Endothelial cell of umbilical vein (primary cell): ENCODE measurements around the gene TSPAN17. TPM values are rescaled to one million over a fixed set of nuclear protein-coding genes. Genes with fewer than 3 reads are reported as not detected.

Experiments
- BruUV-seq: library from RNA; stranded (reverse); fragments of 400-500 nt; replicated peaks from 2 replicates; lab custom pipeline; 2021; lab: Mats Ljungman, UMichigan
- CTCF ChIA-PET: fragments of 300-600, 350-600 bp; sonication (Branson Sonifier 250); formaldehyde crosslinking; loops from one replicate; lab custom pipeline; 2021; ENCODE audit warnings: antibody characterized with exemption, inconsistent platforms; lab: Charles Lee
- POLR2A ChIA-PET: fragments of 300-600, 350-600 bp; sonication (Branson Sonifier 250); formaldehyde crosslinking; loops from one replicate; lab custom pipeline; 2021; ENCODE audit warnings: antibody characterized with exemption, inconsistent platforms; lab: Charles Lee
- DNase-seq: peaks from one replicate; pipeline ENCODE4 v3.0.0-alpha.2; 2011; ENCODE audit warnings: low read depth, low spot score
- FAIRE-seq: peaks from 2 replicates; lab custom pipeline; 2011; peaks lifted over from hg19 to GRCh38; lab: Jason Lieb, UNC
- H2AFZ ChIP-seq: 2 replicates; pipeline ENCODE4 v1.6.0; 2012; ENCODE audit warnings: low read depth, low read length, control low read depth, inconsistent platforms
- H3K27ac ChIP-seq: 2 replicates; pipeline ENCODE4 v1.5.1; 2011; ENCODE audit warnings: low read depth, mild to moderate bottlenecking, control low read depth, low read length, moderate library complexity; ENCODE audit not compliant: insufficient read depth
- H3K27me3 ChIP-seq, 2 experiments: 2 replicates each; pipeline versions ENCODE4 v1.6.0 to v1.6.1; 2011; ENCODE audit warnings: low read length in 2 of 2, mixed read lengths in 1 of 2; ENCODE audit not compliant: control insufficient read depth in 2 of 2, insufficient read depth in 2 of 2
- H3K36me3 ChIP-seq, 2 experiments: 2 replicates in 1 of 2; 3 replicates in 1 of 2; pipeline ENCODE4 v1.5.1; 2011; ENCODE audit warnings: low read length in 2 of 2, mild to moderate bottlenecking in 1 of 2, moderate library complexity in 1 of 2; ENCODE audit not compliant: control insufficient read depth in 2 of 2, insufficient read depth in 2 of 2; ENCODE audit errors: extremely low read depth in 1 of 2
- H3K4me1 ChIP-seq: 3 replicates; pipeline ENCODE4 v1.5.1; 2011; ENCODE audit warnings: mild to moderate bottlenecking, low read length; ENCODE audit not compliant: control insufficient read depth, insufficient read depth; ENCODE audit errors: extremely low read depth
- H3K4me2 ChIP-seq: 2 replicates; pipeline ENCODE4 v1.6.1; 2011; ENCODE audit warnings: low read length, control low read depth, mixed read lengths; ENCODE audit not compliant: insufficient read depth
- H3K4me3 ChIP-seq, 3 experiments: fragments of 200-600 bp in 1 of 3; sonication (generic), shearing (Covaris generic) in 1 of 3; replicated peaks in 1 of 3; 2 replicates each; pipeline ENCODE4 v1.5.1; 2011 to 2016; ENCODE audit warnings: control low read depth in 3 of 3, low read length in 3 of 3, mild to moderate bottlenecking in 2 of 3, inconsistent platforms in 1 of 3, low read depth in 1 of 3, moderate library complexity in 1 of 3; ENCODE audit not compliant: insufficient read depth in 1 of 3
- H3K79me2 ChIP-seq: 2 replicates; pipeline ENCODE4 v1.6.0; 2012; ENCODE audit warnings: low read length, inconsistent platforms; ENCODE audit not compliant: control insufficient read depth, insufficient read depth
- H3K9ac ChIP-seq: replicated peaks from 2 replicates; pipeline ENCODE3; 2011; ENCODE audit warnings: low read length, control low read depth; ENCODE audit not compliant: insufficient read depth; ENCODE audit errors: extremely low read depth
- H3K9me1 ChIP-seq: replicated peaks from 3 replicates; pipeline ENCODE4 v1.6.0; 2011; ENCODE audit warnings: mild to moderate bottlenecking, low read length; ENCODE audit not compliant: control insufficient read depth, insufficient read depth; ENCODE audit errors: extremely low read depth
- H3K9me3 ChIP-seq: replicated peaks from 2 replicates; pipeline ENCODE4 v1.5.1; 2012; ENCODE audit warnings: low read length, inconsistent platforms; ENCODE audit not compliant: control insufficient read depth, insufficient read depth
- H4K20me1 ChIP-seq: replicated peaks from 2 replicates; pipeline ENCODE3; 2011; ENCODE audit warnings: mild to moderate bottlenecking, low read length; ENCODE audit not compliant: control insufficient read depth, insufficient read depth; ENCODE audit errors: extremely low read depth
- EZH2 ChIP-seq: IDR thresholded peaks from 2 replicates; pipeline ENCODE4 v1.6.1; 2012; ENCODE audit warnings: borderline replicate concordance, low read depth, mild to moderate bottlenecking, moderate library complexity, low read length, inconsistent platforms; ENCODE audit not compliant: severe bottlenecking
- FOS ChIP-seq: IDR thresholded peaks from 2 replicates; pipeline ENCODE4 v1.6.1; 2011; ENCODE audit warnings: mild to moderate bottlenecking, low read length, moderate library complexity, borderline replicate concordance; ENCODE audit not compliant: insufficient read depth
- GATA2 ChIP-seq: IDR thresholded peaks from 2 replicates; pipeline ENCODE4 v1.7.0; 2011; ENCODE audit warnings: low read depth, mild to moderate bottlenecking, moderate library complexity, mixed read lengths, low read length; ENCODE audit not compliant: insufficient read length, insufficient read depth
- MYC ChIP-seq: IDR thresholded peaks from one replicate; pipeline ENCODE4 v1.6.1; 2011; ENCODE audit warnings: mild to moderate bottlenecking, low read depth, low read length
- POLR2A ChIP-seq: IDR thresholded peaks from 2 replicates; pipeline ENCODE4 v1.6.1; 2012; ENCODE audit warnings: low read depth, mild to moderate bottlenecking, control low read depth, low read length
- dilution Hi-C: fragments of 300-500 bp; cut with MboI; formaldehyde crosslinking; loops from one replicate; pipeline ENCODE4 v1.15.0; 2019; ENCODE audit warnings: low sequenced_read_pairs; ENCODE audit not compliant: extremely low pct_ligation_motif_present
- intact Hi-C: fragments of 100-400 bp; cut with micrococcal nuclease; formaldehyde crosslinking; loops from one replicate; pipeline ENCODE4 v1.10.0; 2022
- polyA plus RNA-seq, 4 experiments: library from polyadenylated mRNA; depleted of rRNA in 3 of 4; stranded (reverse) in 3 of 4; unstranded in 1 of 4; fragments of >200 nt; gene quantifications; 2 replicates each; pipeline versions ENCODE4 v1.2.1 to v1.2.3, GENCODE V29; 2011 to 2012; ENCODE audit warnings: missing spikeins in 1 of 4
- total RNA-seq: library from RNA; stranded (reverse); gene quantifications from 2 replicates; pipeline ENCODE4 v1.2.3, GENCODE V29; 2021
- TF ChIP-seq, protein P1 (sequence below), 2 donors: IDR thresholded peaks; 1 replicate in 1 of 2; 2 replicates in 1 of 2; pipeline ENCODE4 v1.5.1; 2011; ENCODE audit warnings: low read length in 2 of 2, mild to moderate bottlenecking in 2 of 2, moderate library complexity in 2 of 2, control low read depth in 1 of 2, inconsistent platforms in 1 of 2, low read depth in 1 of 2; ENCODE audit not compliant: insufficient read depth in 1 of 2; ENCODE audit errors: extremely low read depth in 1 of 2
- TF ChIP-seq, protein P2 (sequence below): IDR thresholded peaks from 2 replicates; pipeline ENCODE4 v1.6.1; 2011; ENCODE audit not compliant: insufficient read depth, insufficient read length

Gene TSPAN17
- total and polyA plus RNA-seq, 2 donors (not counting 3 experiments of a cell fraction or from before 2014, with no cell fraction given): 55.9 to 73.3 TPM

DNA sequence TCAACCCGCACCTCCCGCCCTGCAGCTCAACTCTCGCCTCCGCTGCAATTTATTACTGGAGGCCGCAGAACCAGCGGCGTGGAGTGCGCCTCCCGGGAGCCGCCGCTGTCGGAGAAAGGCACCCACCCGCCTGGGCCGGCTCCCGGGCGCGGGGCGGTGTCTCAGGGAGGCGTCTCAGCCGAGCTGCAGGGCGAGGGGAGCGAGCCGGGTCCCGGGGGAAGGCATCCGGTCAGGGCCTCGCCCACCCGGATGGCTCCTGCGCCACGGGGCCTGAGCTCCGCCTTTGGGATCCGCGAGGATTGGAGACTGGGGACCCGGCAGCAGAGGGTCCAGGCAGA, 32.9 kb downstream of the TSPAN17 start:
- Histone ChIP-seq H2AFZ (no peak overlapping the region), H3K79me2 (no peaks in the 10 kb centered on the region), H3K4me2 (no peak overlapping the region), H3K4me1 (no peaks in the 10 kb centered on the region), H3K27ac (no peak overlapping the region), H3K9me3 (no peaks in the 10 kb centered on the region), H3K27me3 (peaks cover 17 to 37% of the 10 kb centered on the region in 2 experiments), H3K9ac (no peak overlapping the region), H3K9me1 (no peaks in the 10 kb centered on the region), H4K20me1 (no peaks in the 10 kb centered on the region), H3K4me3 (no peak overlapping the region), H3K36me3 (no peaks in the 10 kb centered on the region)
- TF ChIP-seq POLR2A (no peak), EZH2 (peak; percentile 85), GATA2 (no peak)
- intact Hi-C loops: no loop called here
- ChIA-PET POLR2A (no interaction called here), CTCF (interaction anchor here (1.9 kb wide), 1 partner anchor 20 kb away, joined by 8 read pairs; no protein-coding TSS in a partner anchor)
- no peak for DNase-seq
- FAIRE-seq: no peak
- no TSS peak for BruUV-seq
- dilution Hi-C loops: no loop called here

DNA sequence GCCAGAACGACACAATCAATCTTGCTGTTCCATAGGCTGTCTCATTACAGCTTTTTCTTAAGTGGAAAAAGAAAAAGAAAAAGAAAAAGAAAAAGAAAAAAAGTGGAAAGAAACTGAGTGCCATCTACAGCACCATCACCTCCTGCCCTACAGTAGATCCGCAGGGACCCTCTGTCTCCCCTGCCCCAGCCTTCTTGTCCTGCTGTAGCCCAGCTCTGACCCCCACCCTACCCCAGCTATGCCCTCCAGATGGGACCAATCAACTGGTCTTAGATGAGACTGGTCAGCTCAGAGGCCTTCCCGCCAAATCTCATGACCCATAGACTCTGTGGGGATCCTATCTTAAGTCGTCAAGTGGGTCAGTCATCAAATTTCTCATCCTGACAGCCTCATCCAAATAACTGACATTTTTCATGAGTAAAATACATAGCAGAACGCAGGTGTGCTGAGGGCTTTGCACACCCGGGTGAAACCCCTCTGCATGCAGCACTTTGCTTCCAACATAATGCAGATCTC, 34.8 kb downstream of the TSPAN17 start:
- BruUV-seq: no TSS peak
- Histone ChIP-seq H3K27me3 (peaks cover 17 to 39% of the 10 kb centered on the region in 2 experiments), H2AFZ (no peak overlapping the region), H3K9me3 (no peaks in the 10 kb centered on the region), H3K9ac (no peak overlapping the region), H3K4me2 (no peak overlapping the region), H3K9me1 (no peaks in the 10 kb centered on the region), H3K36me3 (no peaks in the 10 kb centered on the region), H3K27ac (no peak overlapping the region), H3K79me2 (no peaks in the 10 kb centered on the region), H4K20me1 (no peaks in the 10 kb centered on the region), H3K4me3 (no peak overlapping the region), H3K4me1 (no peaks in the 10 kb centered on the region)
- no peak for TF ChIP-seq MYC
- TF ChIP-seq, protein P1, sequence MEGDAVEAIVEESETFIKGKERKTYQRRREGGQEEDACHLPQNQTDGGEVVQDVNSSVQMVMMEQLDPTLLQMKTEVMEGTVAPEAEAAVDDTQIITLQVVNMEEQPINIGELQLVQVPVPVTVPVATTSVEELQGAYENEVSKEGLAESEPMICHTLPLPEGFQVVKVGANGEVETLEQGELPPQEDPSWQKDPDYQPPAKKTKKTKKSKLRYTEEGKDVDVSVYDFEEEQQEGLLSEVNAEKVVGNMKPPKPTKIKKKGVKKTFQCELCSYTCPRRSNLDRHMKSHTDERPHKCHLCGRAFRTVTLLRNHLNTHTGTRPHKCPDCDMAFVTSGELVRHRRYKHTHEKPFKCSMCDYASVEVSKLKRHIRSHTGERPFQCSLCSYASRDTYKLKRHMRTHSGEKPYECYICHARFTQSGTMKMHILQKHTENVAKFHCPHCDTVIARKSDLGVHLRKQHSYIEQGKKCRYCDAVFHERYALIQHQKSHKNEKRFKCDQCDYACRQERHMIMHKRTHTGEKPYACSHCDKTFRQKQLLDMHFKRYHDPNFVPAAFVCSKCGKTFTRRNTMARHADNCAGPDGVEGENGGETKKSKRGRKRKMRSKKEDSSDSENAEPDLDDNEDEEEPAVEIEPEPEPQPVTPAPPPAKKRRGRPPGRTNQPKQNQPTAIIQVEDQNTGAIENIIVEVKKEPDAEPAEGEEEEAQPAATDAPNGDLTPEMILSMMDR (IDR thresholded peaks at IDR 0.05; ENCODE audit: extremely low read depth in 1 of 2, insufficient read depth in 1 of 2, low read depth in 1 of 2, low read length in 2 of 2): no peak
- TF ChIP-seq GATA2: no peak
- TF ChIP-seq, protein P2, sequence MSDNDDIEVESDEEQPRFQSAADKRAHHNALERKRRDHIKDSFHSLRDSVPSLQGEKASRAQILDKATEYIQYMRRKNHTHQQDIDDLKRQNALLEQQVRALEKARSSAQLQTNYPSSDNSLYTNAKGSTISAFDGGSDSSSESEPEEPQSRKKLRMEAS: no peak
- TF ChIP-seq EZH2: no peak
- TF ChIP-seq FOS: no peak
- CTCF ChIA-PET: interaction anchor here (0.8 to 3.2 kb wide), 3 partner anchors 12 to 84 kb away, joined by 3 to 13 read pairs (median 3); no protein-coding TSS in a partner anchor
- dilution Hi-C loops (no loop called here), intact Hi-C loops (no loop called here)
- POLR2A ChIA-PET: no interaction called here
- DNase-seq (no peak), FAIRE-seq (no peak)
